ENCODE results near the gene APLF.
A peak's percentile ranks its signal among the peaks of the same experiment; 100 is the strongest.

The APLF gene, protein sequence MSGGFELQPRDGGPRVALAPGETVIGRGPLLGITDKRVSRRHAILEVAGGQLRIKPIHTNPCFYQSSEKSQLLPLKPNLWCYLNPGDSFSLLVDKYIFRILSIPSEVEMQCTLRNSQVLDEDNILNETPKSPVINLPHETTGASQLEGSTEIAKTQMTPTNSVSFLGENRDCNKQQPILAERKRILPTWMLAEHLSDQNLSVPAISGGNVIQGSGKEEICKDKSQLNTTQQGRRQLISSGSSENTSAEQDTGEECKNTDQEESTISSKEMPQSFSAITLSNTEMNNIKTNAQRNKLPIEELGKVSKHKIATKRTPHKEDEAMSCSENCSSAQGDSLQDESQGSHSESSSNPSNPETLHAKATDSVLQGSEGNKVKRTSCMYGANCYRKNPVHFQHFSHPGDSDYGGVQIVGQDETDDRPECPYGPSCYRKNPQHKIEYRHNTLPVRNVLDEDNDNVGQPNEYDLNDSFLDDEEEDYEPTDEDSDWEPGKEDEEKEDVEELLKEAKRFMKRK

DNA sequence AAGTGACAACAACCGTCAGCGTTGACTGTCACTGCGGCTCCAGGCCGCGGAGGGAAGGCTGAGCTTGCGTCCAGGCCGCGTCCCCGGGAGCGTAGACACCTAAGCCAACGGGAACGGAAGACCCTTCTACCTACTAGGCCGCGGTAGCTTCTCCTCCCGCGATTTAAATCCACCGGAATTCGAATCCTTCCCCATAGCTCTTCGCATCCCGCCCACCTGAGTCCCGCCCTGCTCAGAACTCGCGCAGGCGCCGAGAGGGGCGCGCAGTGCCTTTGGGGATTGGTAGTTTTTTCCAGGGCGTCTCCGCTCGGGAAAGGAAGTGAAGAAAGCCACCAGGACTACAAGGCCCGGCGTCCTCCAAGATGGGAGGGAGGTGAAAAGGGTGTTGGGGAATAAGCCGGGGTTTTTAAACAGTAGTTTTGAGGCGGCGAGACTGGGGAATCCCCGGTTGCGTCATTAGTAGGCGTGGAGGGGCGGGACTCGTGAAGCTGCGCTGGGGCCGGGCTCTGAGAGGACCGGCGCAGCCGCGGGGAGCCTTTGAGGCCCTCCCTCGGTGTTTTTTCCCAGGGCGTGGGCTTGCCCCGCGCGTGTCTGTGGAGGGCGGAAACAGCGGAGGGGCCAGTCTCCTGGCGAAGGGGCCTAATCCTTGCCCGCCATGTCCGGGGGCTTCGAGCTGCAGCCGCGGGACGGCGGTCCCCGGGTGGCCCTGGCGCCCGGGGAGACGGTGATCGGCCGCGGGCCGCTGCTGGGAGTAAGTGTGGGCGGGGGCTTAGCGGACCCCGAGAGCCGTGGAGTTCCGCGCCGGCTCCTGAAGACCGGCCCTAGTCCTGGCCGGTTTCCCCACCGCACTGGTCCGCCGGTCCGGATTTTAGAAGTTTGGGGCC lies at the start of gene APLF, which contains the start of gene FBXO48:
TSS of gene APLF (plus strand) at position 509 of the 884 bp plus-strand sequence. CDS start at position 656, 147 bp downstream.
TSS of gene FBXO48 (minus strand) at position 218 of the 884 bp plus-strand sequence. CDS start 2,149 bp downstream, outside the sequence.
- peak; percentile 99 for DNase-seq

DNA sequence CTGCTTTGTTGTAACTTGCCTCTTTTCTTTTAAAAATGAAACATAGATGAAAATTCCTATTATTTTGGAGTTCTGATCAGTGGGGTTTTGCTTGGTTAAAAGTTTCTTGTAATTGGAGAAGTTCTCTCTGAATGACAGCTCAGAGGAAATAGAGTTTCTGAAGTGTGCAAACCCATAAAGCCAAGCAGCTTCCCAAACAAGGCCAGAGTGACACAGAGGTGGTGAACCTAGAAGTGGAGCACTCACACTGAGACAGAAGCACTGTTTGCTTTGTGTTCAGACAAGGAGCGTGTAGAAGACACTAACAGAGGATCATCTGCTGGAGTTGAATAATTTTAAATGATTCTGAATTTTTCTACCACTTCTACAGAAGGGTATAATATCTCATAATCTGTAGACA lies 49.5 kb upstream of the APLF start:
- no peak for DNase-seq

DNA sequence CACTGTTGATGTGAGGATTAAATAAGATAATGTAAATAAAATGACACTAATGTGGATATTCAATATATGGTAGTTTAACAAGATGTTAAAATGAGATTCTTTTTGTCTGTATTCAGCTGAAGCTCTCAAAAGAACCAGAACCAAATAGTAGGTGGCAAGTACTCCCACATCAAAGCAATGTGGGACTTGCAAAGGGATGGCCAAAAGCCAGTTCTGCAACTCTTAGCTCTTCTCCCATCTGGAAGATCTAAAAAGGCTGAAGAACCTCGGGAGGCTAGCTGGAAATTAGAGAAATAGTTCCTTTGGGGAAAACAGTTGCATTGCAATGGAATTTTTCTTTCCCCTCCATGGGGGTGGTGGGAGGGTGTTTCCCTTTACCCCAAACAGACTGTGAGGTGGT lies 49.0 kb upstream of the APLF start:
- no peak for DNase-seq

DNA sequence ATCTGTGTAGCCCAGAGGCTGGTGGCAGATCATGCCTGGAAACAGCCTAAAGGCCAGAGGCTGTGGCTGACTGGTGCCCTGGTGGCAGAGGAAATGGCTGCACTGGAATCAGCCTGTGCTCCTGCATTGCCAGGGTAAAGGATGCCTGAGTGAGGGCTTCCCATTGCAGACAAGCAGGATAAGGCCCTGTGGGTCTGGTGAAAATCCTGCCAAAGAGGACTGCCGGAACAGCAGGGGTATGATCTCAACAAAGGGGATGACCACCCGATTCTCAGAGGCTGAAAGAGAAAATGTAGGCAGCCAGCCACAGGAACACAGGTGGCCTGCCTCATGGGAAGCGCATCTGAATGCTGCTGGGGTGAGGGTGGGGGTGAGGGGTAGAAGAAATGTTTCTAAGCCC lies 48.5 kb upstream of the APLF start:
- DNase-seq, result no peak

DNA sequence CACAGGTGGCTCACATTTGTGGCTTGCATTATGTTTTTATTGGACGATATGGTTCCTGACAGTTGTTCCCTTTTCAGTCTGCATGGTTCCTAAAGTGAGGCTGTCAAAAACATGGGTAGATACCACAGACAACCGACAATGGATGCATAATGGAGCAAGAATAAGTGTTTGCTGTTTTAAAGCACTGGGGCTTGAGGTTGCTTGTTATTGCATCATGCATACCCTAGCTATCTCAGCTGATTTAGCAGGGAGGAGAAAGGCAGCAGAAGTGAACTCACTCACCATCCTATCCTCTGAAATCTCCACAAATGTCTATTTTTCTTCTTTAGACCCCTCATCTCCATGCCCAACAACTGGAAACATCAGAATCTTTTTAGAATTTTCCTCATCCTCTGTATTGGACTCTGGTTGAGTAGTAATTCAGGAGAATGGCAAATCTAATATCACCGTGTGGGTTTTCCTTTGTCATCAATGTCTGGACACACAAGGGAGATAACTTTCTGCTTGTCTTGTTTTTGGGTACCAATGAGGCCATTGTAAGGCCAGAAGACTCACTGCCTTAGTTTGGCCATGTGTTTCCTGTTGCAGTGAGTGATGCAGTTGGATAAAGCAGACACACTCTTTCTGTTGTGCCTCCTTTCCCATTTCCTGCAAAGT lies 47.0 kb upstream of the APLF start:
- no peak for DNase-seq

DNA sequence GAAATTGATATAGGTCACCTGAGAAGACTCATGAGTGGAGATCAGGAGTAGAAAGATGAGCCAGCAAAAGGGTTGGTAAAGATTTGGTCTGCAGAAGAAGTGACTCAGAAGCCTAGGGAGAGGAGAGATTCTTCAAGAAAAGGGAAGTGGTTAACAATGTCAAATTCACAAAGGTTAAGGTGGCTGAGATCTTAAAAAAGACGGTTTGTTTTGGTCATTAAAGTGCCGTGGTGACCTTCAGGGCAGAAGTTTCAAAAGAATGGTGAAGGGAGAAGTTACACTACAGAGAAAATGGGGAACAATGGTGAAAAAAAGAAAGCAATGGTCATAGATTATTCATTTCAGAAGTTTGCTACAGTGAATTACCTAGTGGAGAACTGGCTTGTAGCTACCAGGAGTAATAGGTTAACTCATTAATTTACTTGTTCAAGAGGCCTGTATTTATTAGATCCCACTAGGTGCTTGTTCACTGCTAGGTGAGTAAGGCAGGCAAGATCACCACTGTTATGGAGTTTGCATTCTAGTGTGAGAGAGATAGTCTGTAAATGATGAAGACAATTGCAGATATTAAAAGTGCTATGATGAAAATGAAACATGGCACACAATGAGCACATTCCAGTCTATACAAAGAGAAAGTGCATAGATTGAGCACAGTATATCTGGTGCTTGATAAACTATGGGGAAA lies 43.3 kb upstream of the APLF start:
- DNase-seq, result no peak

DNA sequence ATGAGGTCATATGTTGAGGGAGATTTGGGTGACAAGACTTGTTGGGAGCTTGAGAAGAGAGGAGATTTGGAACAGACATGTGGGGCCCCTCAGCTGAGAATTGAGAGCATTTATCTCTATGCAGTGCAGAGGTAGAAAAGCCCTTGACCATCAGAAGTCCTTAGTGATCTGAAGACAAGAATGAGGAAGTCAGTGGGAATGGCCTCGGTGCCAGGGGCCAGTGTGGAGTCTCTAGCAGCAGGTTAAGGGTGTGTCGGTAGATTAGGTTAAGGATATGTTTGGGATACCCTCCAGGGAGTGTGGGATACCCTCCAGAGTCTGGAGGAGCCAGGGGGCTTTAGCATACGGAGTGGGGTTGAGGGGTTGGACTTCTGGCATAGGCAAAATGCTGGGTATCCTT lies 41.9 kb upstream of the APLF start:
- no peak for DNase-seq

DNA sequence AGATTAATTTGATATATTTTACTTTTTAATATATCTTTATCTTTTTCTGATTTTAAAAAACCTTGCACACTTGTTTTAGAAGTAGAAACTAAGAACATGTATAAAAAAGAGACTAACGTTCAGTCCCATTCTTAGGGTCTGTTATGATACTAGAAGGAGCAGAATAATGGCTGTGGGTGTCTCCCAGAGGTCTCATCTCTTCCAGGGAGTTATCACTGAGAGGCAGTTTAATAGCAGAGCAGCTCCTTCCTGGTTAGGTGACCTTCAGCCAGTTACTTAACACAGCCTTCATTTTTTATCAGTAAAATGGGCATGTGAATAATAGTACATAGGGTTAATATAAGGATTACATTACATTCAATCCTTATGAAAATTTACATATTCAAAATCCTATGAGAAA lies 40.9 kb upstream of the APLF start:
- DNase-seq, result no peak

DNA sequence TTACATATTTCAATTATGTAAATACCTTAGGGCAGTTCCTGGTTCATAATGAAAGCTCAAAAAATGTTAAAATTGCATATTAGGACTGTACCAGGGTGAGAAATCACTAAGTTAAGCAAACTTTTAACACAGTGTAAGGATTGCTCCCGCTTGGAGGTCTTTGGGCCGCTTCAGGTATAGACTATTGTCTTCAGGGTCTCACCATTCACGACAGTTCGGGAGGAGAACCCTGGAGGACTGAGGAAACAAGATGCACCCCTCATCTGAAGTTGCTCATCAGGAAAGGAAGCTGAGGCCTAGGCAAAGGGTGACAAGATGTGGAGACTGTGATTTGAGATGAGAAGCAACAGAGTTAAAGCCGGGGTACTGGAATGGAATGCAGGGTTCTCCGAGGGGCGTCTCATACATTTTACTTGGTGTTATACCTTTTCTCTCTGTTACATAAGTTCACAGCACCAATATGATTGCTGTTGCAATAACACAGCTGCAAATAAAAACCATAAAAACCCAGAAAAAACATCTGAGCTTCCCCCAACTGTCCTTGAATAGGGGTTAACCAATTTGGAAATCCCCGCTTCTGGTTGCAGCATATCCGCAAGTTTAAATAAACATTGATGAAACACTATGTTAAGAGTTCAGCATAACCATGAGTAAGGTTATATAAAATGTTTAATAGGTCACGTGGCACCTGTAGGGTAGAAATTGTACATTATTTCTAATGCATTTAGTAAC lies 40.4 kb upstream of the APLF start:
- no peak for DNase-seq

DNA sequence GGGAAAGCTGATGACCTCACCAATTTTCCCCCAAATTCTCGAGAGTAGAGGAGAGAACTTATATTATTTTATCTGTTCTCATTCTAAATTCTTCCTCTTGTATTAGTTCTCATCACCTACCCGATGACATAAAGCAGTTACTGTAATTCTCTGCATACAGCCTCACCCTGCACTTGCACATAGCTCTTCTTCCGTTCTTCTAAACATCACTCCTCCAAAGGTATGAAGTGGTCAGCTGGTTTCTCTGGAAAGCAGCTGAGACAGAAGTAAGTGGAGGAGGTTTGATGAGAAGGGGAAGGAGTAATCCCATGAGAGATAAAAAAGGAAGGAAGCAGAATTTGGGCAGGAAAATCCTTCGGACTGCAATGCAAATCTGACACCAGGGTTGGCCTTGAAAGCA lies 39.3 kb upstream of the APLF start:
- no peak for DNase-seq

DNA sequence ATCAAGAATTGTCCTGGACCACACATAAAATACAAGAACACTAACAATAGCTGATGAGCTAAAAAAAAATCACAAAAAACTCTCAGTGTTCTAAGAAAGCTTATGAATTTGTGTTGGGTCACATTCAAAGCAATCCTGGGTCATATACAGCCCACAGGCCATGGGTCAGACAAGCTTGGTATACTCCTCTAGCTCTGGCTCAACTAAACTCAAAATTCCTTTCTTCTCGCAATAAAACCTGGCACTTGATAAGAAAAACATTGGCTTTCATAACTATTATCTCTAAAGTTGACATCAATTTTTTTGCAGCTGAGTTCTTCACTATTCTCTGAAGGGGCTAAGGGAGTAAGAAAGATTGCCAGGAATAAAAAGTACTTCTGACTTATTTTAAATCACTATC lies 38.6 kb upstream of the APLF start:
- no peak for DNase-seq

DNA sequence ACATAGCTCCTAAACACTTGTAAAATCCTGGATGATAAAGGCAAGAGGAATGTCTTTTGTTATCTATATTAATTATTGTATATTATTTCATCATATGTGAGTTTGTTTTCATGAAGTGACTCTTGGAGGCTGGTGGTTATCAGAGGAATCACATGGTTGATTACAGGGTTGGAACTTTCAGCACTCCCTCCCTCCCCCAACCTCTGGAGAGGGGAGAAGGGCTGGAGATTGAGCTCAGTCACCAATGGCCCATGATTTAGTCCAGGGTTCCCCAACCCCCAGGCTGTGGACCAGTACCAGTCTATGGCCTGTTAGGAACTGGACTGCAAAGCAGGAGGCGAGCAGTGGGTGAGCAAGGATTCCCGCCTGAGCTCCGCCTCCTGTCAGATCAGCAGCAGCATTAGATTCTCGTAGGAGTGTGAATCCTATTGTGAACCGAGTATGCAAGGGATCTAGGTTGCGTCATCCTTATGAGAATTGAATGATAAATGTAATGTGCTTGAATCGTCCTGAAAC lies 38.0 kb upstream of the APLF start:
- no peak for DNase-seq

DNA sequence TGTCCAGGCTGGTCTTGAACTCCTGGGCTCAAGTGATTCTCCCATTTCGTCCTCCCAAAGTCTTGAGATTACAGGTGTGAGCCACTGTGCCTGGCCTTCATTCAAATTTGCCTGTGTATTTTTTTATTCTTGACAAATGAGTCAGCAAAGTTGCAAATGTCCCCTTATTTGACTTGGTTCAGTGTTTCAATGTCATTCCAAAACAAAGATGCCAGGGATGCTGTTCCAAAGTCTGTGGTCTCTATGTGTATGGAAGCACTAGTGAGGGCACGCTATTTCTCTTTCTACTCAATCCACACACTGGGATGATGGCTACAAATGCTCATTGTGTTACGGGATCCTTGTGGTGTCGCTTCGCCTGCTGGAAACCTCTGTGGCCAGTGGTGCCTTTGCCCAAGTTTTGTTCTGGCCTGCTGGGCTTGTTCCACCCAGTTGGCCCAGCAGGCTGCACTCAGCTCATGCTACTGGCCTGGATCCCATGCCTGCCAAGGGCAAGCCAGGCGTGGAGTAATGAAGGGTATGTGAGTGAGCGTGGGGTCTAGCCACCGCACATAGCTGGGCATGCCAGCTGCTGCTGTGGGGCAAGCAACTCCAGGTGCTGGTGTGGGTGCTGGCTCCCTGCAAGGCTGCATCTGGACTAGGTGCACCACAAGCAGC lies 35.9 kb upstream of the APLF start:
- DNase-seq, result no peak

DNA sequence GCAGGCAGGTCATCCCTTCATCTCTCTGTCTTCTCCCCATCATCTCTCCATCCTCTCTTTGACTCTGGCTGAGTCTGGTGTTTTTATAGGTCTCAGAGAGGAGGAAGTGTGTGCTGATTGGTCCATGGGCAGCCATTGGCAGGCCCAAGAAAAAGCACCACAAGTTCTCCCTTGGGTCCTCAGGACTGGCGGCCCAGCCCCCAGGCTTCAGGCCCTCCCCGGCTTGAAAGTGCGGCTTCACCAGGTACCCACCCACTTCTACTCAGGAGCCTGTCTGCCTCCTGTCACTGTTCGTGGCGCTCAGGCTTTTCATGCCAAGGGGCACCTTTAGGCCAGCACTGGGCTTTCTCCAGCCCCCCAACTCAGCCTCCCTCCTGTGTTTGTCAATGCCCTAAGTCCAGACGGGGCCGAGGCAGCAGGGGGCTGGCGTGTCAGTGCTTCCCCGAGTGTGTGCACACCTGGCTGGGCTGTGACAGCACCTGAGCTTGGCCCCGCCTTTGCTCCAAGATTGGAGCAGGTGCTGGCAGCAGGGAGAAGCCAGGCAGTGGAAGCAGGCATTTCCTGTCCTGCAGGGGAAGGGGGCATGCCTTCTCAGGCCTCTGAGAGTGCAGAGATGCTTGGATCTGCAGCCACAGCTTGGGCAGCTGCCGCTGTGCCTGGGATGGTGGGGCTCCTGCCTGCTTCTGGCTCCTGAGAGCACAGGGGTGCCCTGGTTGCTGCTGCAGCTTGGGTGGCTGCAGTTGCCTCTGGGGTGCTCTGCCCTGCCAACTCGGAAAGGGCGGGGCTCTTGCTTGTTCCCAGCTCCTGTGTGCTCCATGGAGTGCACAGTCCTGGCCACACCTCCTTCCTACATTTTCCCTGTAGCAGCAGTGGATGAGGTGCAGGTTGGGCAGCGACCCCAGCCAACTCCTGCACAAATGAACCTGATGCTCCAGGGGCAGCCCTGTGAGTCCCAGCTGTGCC lies 34.4 kb upstream of the APLF start:
- no peak for DNase-seq

DNA sequence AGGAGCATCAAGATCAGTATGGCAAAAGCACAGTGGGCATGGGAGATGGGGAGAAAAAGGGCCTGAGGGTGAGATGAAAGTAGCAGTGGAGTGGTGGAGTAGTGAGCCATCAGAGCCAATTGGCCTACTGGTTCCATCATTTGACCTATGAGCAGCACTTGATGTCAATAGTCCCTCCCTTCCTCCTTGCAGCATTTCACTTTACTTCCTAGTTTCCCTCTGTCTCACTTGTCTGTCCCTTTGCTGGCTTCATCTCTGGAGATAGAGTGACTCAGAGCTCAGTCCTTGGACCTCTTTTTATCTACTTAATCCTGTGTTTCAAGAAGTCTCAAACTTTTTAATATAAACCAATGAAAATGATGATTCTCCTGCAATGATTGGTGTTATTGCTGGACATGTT lies 32.4 kb upstream of the APLF start:
- no peak for DNase-seq

DNA sequence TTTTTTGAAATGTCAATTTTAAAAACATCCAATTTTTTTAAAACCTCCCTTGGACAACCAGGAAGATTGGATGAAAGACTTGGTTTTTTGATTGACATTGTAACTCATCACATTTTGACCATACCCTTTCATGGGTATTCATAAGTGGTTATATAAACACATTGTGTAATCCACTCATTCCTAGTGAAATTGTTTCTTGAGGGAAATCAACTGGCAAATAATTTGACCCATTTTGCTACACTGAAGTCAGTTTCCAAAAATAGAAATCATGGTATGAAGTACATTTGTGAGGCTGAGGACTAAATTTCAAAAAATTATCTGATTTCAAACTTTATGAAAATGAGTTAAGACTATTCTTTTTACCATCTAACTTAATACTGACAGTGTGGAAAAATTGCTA lies 31.8 kb upstream of the APLF start:
- no peak for DNase-seq

DNA sequence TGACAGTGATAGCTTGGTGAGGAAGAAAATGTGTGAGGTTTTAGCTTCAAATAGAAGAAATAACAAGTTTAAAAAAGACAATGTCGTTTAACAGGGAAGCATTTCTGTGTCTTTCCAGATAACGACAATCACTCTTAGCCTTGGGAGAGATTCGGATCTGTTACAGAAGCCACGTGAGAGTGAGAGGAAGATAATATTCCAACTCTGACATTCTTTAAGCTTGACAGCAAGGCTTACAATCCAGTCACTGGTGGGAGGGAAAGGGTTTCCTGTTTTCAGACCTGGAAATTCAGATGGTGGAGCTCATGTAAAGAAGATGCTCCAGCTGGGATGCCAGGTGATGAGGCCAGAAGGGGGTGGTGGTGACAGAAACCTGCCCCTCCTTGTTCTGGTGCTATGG lies 31.1 kb upstream of the APLF start:
- DNase-seq, result no peak

DNA sequence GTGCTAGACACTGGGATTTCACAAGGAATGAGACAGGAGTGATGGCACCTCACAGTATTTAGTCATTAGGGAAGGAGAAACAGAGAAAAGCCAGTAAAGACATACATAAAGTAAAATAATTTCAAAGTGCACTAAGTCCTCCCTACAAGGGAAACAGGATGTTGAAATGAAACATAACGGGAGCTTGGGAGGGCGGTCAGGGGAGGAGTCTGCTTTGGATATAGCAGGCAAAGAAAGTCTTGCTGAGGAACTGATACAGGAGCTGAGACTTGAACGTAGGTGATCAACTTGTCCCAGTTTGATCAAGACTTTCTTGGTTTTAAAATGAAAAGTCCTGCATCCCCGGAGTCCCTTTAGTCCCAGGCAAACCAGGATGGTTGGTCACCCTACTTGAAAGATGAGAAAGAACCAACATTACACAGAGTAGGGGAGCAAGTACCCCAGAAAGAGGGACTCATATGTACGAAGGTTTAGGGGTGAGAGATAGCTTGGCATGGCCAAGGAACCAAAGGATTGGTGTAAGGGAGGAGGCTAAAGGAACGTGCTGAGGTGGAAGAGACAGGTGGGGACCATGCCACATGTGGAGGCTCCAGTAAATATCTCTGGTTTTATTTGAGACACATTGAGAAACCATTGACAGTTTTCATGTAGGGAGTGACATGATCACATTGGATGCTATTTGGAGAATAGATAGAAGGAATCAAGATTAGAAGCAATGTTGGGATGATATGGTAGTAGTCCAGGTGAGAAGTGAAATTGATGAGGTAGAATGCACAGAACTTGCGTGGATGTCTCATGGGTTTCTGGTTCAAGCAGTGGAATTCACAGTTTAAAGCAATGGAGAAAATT lies 28.7 kb upstream of the APLF start:
- DNase-seq, result no peak

Measured in CD4-positive, alpha-beta T cell treated with Interleukin-6 for 4 hours (primary cell).